ENCODE measurements around the gene CDK14.

The CDK14 gene

DNA sequence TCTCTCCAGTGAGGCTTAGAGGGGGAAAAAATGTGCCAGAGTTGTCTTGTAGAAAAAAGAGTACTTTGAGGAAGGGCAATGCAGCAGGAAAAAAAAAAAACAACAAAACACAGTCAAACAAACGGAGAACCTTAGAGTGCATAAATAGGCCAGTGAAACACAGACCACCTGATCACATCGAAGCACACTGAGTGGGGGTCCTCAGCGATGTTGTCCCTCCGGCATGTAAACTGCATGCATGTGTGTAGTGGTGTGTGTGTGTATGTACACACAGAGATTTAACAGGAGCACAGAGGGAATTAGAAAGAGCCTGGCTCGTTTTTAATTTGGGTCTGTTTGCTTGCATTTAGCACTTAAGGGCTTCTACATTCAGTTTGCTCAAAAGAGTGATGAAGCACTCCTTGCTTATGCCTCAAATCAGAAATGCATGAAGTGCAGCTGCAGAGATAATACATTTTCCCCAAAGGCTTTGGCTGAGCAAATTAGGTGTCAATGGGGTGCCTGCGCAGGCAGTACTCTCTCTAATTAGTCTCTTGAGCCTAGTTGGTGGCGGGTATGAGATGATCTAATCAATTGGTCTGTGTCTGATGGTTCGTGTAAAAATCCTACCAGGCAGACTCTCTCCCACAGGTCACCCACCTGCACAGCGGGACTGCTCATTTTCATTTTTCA is 605.5 kb downstream of the CDK14 start:
- no peak for DNase-seq (ENCODE audit: low read depth in 2 of 2)

DNA sequence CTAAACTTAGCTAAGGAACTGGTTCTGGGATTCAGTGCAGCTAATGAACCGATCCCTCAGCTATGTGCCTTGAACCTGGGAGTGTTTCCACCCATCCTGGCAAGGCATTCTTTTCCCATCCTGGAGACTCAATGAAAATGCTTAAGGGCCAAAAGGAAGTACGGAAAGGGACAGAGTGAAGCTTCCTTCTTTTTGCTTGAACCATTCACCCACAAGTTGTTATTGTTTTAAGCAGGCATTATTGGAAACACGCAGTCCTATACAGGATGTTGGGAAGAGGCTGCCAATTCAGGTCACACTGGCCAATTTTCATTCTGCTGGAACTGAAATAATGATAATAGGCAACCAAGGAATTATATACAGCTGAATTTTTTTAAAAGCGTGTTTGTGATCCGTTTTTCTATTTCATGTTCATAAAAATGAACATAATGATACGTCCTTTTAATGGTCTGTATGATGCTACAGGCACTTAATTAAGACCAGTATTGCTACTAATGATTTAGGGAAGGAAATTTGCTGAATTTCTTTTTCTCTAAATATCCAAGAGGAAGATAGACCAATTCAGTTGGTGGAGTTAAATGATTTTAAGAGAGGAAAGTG is 610.3 kb downstream of the CDK14 start:
- no peak for DNase-seq (ENCODE audit: low read depth in 2 of 2)

- DNase-seq (ENCODE audit: low read depth in 2 of 2): no peak
These were observed 616.5 kb downstream of the CDK14 start for GRCh38 chr7:91212582-91212981.

DNA sequence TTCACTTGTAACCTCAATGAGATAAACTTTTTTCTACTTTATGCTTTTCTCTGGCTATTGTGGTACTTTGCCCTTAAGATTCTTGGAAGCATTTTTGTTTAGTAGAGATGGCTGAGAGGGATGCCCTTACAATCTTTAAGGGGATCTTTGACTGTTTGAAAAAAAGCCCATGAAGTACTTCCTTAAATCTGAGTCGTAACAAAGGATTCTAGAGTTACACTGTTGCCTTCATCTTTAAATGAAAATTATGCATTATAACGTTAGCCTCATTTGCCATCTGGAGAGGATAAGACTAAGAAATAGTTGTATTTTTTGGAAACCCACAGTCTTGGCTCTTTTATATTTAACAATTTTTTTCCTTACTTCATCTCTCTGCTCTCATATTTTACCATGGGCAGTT is 630.3 kb downstream of the CDK14 start:
- DNase-seq (ENCODE audit: low read depth in 2 of 2): no peak

GRCh38 chr7:91228327-91228726 is 632.2 kb downstream of the CDK14 start:
- DNase-seq (ENCODE audit: low read depth in 2 of 2): no peak

DNA sequence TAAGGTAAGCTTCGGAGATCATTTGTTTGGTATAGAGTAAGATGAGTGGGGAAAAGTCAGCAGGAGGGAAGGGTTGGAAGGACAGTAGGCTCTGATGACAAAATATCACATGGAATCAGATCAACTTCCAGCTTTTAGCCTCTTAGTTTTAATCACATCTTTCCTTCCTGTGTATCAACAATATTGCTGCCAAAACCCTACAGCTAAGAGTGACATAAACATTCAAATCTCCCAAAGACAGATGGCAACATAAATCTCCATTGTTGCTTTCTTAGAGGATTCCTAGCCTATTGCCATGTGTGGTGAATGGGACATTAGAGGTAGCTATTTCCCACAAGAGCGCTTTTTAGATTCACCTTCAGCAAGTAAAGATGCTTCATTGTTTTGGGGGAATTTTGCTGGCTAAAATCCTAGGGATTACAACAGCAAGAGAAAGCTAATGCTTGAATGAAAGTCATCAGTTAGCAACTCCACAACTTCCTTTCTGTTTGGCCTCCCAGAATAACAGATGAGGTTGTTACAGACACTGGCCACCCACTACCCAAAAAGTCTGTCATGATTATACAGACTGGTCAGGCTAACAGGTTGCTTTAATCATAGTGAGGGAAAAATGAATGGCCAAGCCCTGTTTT is 632.9 kb downstream of the CDK14 start:
- no peak for DNase-seq (ENCODE audit: low read depth in 2 of 2)

- no peak for DNase-seq (ENCODE audit: low read depth in 2 of 2)
These were observed 634.0 kb downstream of the CDK14 start for GRCh38 chr7:91230100-91230499.

DNA sequence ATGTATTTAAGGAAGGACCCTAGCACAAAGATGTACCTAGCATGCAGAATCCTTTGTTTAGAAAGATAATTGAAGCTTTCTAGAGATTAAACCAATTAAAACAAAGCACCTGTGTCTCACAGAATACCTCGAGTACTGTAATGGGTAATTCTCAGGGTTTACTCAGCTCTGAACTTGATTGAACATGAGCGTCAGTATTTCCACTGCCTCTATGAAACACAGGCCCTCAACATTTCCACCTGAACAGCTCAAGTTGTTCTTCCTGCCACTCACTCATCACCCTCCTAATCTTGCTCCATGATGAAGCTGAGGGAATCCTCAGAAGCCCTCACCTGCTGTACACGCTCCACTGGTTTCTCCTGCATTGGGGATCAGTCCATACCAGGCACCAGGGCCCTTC is 634.4 kb downstream of the CDK14 start:
- no peak for DNase-seq (ENCODE audit: low read depth in 2 of 2)

DNA sequence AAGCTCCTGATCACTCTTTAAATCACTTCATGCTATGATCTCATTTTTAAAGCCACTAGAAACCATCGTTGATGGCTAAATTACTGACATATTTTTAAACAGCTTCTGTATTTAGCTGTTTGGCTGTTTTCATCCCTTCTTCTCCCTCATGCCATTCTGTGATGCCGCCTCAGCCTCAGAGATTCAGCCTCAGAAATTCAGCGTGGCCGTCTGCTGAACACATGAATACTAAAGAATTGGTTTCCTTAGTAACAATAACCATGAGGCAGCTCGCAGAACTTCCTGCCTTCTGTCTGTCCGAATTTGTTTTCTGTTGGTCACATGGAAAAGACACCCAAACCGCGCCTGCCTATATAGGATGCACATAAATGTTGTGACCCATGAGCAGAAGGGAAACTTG is 637.1 kb downstream of the CDK14 start:
- no peak for DNase-seq (ENCODE audit: low read depth in 2 of 2)

GRCh38 chr7:91235211-91235832 is 639.2 kb downstream of the CDK14 start:
- DNase-seq (ENCODE audit: low read depth in 2 of 2): no peak

DNA sequence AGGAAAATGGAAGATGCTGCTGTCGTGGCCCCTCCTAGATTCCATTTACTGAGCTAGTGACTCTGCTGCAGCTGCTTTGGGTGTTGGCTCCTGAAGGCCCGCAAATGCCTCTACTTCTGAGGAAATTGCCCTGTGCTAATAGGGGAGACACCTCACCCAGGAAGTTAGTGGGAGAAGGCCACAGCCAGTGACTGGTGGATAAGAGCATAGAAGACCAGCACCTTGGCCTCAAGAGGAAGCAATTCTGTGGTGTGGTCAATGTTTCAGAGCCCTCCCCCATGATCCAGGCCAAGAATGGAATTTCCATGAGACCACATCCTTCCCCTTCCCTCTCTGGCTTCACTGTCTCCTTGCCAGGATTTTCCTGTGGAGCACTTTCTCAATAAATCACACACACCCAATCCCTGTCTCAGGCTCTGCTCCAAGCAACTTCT is 643.1 kb downstream of the CDK14 start:
- no peak for DNase-seq (ENCODE audit: low read depth in 2 of 2)

DNA sequence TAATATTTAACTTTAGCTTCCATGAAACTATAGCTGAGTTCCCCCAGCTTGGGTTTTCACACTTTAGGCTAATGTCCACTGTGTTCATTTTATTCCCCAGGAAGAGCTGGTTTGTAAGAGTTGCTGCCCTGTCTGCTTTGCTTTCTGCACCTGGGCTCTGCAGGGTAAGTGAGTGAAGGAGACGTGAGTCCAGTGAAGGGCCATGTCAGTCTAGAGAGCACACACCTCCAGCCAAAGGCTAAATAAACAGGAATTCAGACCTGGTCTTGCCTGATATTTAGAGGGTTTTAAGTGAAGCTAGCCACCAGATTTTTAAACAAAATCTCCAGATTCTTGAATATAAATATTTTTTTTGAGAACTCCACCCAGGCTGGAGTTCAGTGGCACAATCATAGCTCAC is 643.7 kb downstream of the CDK14 start:
- DNase-seq (ENCODE audit: low read depth in 2 of 2): no peak

DNA sequence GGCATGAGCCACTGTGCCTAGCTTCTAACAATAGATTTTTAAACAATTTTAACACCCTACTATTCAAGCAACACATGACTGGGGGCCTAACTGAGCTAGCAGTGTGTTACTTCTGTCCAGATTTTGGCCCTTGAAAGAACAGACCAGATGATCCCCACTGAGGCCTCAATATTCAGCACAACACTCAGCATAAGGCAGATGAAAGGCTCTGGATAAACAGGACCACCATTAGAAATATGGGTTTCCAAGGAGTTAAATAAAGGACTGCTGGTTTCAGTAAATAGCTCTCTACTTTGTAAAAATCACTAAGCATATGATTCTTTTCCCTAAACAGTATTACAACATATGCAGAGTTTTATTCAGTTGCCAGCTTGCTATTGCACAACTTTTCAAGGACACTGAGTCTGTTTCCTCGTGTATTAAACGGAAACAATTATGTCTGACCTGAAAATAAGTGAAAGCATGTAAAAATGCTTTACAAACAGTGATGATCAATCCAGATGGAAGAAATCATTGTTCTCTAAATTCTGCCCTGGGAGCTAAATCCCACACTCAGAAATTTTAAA is 644.3 kb downstream of the CDK14 start:
- no peak for DNase-seq (ENCODE audit: low read depth in 2 of 2)

DNA sequence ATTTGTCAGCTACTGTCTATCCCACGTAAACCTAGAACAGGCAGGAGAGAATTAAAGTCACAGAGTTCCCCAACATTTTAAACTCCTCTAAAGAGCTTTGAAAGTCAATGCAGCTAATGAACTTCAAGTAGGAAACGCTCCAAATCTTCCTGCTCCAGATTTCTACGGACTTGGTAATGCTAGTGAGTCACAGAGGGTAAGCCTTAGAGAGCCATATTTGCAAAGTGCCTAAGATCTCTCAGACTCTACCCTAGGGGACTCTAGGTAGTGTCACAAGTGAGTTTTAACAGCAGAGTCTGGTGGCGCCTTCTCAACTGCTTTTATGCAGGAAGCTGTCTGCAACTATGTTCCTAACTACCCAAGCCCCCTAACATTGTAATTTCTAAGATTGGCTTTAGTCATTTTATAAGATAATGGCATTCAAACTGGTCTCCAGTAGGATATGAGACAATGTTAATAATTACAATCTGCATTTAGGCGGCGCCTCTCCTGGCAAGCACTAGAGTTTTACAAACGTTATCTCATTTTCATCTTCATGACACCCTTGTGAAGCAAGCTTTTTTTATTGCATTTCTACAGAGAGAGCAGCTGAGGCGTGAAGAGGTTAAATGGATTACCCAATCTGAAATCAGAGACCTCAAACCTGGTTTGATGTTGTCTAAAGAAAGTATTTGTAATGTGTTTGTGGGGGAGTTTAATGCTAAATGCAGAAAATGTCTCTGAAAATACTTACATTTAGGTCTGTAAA is 646.1 kb downstream of the CDK14 start:
- DNase-seq (ENCODE audit: low read depth in 2 of 2): no peak

DNA sequence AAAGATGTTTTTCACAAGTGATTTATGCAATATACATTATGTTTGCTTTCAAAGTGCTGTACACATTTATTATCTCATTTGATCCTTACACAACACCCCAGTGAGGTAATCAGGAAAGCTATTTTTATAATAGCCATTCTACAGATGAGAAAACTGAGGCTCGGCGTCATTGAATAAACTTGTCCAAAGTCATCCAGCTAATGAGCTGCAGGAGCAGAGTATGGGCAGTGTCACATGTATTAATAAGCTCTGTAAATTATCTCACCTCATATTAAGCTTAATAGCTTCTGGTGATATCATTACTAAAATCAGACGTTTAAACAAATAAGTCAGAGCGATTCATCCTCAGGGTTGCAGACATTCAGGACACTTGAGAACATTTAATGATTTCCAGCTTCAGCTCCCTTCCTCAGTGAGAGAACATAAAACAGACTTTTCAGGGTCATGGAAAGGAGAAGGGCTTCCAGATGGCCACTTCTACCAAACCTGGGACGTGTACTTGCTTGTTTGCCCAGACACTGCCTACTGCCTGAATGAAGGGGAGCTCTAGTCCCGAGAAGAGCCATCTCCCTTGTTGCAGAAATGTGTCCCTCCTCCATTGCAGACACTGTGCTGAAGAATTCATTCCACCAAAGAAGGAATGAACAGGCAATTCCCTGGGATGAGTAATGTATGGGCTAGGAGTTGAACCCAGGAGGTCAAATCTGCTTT is 647.6 kb downstream of the CDK14 start:
- DNase-seq (ENCODE audit: low read depth in 2 of 2): no peak

DNA sequence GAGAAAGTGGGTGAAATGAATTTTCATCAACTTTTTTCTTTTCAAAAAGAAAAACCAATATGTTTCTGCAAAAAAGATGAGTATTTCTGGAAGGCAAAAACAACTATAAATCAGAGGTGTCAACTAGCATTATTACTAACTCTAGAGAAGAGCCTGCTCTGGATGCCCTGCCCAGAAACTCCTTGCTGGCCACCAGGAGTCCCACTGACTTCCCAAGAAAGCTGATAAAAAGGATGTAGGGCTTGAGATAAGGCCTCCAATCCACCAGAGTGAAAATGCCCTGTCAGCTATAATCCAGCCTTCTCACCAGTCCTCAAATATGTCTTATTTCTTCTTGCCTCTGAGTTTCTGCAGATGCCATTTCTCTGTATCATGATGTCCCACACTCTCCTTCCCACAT is 651.4 kb downstream of the CDK14 start:
- no peak for DNase-seq (ENCODE audit: low read depth in 2 of 2)

GRCh38 chr7:91248996-91249395 is 652.9 kb downstream of the CDK14 start:
- no peak for DNase-seq (ENCODE audit: low read depth in 2 of 2)

- DNase-seq (ENCODE audit: low read depth in 2 of 2): no peak
These were observed 653.5 kb downstream of the CDK14 start for GRCh38 chr7:91249506-91250233.

DNA sequence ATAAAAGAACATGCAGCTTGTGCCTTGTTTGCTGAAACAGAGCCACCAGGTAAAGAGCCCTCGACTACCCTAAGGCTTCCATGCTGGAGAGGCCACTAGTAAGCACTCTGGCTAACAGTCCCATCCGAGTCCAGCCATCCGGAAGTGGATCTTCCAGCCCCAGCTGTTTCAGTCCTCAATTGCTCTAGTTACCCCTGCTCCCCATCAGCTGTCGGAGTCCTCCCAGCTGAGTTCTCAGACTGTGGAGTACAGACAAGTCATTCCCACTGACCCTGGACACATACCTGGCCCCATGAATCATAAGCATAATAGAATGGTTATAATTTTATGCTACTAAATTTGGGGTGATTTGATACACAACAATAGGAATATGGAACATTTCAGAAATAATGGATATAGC is 654.6 kb downstream of the CDK14 start:
- no peak for DNase-seq (ENCODE audit: low read depth in 2 of 2)

DNA sequence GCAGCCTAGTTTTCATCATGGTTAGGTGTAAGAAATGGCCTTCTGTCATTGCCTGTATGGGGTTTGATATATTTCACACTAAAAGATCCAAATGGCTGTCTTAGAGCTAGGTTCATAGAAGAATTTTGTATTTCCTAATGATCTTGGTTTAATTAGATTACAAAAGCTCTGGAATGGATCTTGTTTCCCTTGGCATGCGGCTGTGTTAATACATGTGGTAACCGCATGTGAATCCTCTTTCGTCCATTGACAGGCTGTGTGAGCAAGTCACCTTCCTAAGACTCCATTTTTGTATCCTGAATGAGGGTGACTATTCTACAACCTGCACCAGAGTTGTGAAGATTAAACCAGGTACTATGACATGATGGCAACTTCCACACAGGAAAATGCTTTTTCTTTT is 655.8 kb downstream of the CDK14 start:
- no peak for DNase-seq (ENCODE audit: low read depth in 2 of 2)

All from stimulated activated CD8-positive, alpha-beta memory T cell treated with anti-CD3 and anti-CD28 coated beads, Interleukin-2, amount 100 ng/mL, for 48 hours (primary cell).